ENCODE results near the gene MRPL55. TPM values are rescaled to one million over a fixed set of nuclear protein-coding genes. Genes with fewer than 3 reads are reported as not detected.

Gene MRPL55
- total RNA-seq, 1 experiment from 2014 or later, result 85.4 TPM

GRCh38 chr1:228096416-228097332 is 12.4 kb downstream of the MRPL55 start:
- intact Hi-C loops (cut with micrococcal nuclease), result no loop called here
- peaks cover 43% of the 10 kb centered on the region for H3K4me1 Mint-ChIP-seq (ENCODE audit: insufficient read depth, unreplicated experiment)
- H3K27me3 Mint-ChIP-seq (ENCODE audit: insufficient read depth, unreplicated experiment), result no peaks in the 10 kb centered on the region
- BruUV-seq (replicated peaks), result no TSS peak
- POLR2A ChIA-PET, result interaction anchor here (0.6 to 5.6 kb wide), 4 partner anchors 8 to 873 kb away, joined by 3 to 56 read pairs (median 4); no protein-coding TSS in a partner anchor
- no peak overlapping the region for H3K27ac Mint-ChIP-seq (ENCODE audit: low read depth, unreplicated experiment)
- CTCF ChIA-PET, result interaction anchor here (0.7 to 1.4 kb wide), 2 partner anchors 13 to 656 kb away, joined by 3 to 5 read pairs; no protein-coding TSS in a partner anchor
- no peak overlapping the region for H3K4me3 Mint-ChIP-seq (ENCODE audit: unreplicated experiment)
- no peak for TF ChIP-seq CTCF (IDR thresholded peaks at IDR 0.05; ENCODE audit: unreplicated experiment)
- DNase-seq (ENCODE audit: unreplicated experiment), result no peak
- H3K9me3 Mint-ChIP-seq (ENCODE audit: unreplicated experiment), result peaks cover 18% of the 10 kb centered on the region
- H3K36me3 Mint-ChIP-seq (ENCODE audit: insufficient read depth, unreplicated experiment), result peaks cover 96% of the 10 kb centered on the region

- Mint-ChIP-seq H3K9me3 (ENCODE audit: unreplicated experiment) (peaks cover 18% of the 10 kb centered on the region), H3K4me3 (ENCODE audit: unreplicated experiment) (no peak overlapping the region), H3K36me3 (ENCODE audit: insufficient read depth, unreplicated experiment) (peaks cover 96% of the 10 kb centered on the region), H3K4me1 (ENCODE audit: insufficient read depth, unreplicated experiment) (peaks cover 43% of the 10 kb centered on the region), H3K27me3 (ENCODE audit: insufficient read depth, unreplicated experiment) (no peaks in the 10 kb centered on the region), H3K27ac (ENCODE audit: low read depth, unreplicated experiment) (no peak overlapping the region)
- intact Hi-C loops (cut with micrococcal nuclease), result no loop called here
- no peak for TF ChIP-seq CTCF (IDR thresholded peaks at IDR 0.05; ENCODE audit: unreplicated experiment)
- CTCF ChIA-PET, result interaction anchor here (1.3 kb wide), 1 partner anchor 97 kb away, joined by 6 read pairs; no protein-coding TSS in a partner anchor
- no TSS peak for BruUV-seq (replicated peaks)
- DNase-seq (ENCODE audit: unreplicated experiment), result no peak
- POLR2A ChIA-PET, result interaction anchor here (5.9 kb wide), 1 partner anchor 13 kb away, joined by 41 read pairs; the partner anchor contains the start of gene ARF1
These were observed 13.2 kb downstream of the MRPL55 start for GRCh38 chr1:228095938-228096337.

GRCh38 chr1:228095161-228095560 is 13.9 kb downstream of the MRPL55 start:
- CTCF ChIA-PET, result interaction anchor here (0.8 to 1.3 kb wide), 2 partner anchors 71 to 96 kb away, joined by 3 to 6 read pairs; partner anchors contain the start of gene IBA57
- POLR2A ChIA-PET, result interaction anchor here (0.5 to 5.9 kb wide), 5 partner anchors 9 to 1758 kb away, joined by 3 to 41 read pairs (median 4); partner anchors contain the start of gene ARF1
- H3K27ac Mint-ChIP-seq (ENCODE audit: low read depth, unreplicated experiment), result no peak overlapping the region
- BruUV-seq (replicated peaks), result no TSS peak
- H3K4me3 Mint-ChIP-seq (ENCODE audit: unreplicated experiment), result no peak overlapping the region
- no peak for DNase-seq (ENCODE audit: unreplicated experiment)
- H3K36me3 Mint-ChIP-seq (ENCODE audit: insufficient read depth, unreplicated experiment), result peaks cover 96% of the 10 kb centered on the region
- no peak for TF ChIP-seq CTCF (IDR thresholded peaks at IDR 0.05; ENCODE audit: unreplicated experiment)
- peaks cover 50% of the 10 kb centered on the region for H3K4me1 Mint-ChIP-seq (ENCODE audit: insufficient read depth, unreplicated experiment)
- peaks cover 18% of the 10 kb centered on the region for H3K9me3 Mint-ChIP-seq (ENCODE audit: unreplicated experiment)
- intact Hi-C loops (cut with micrococcal nuclease), result no loop called here
- no peaks in the 10 kb centered on the region for H3K27me3 Mint-ChIP-seq (ENCODE audit: insufficient read depth, unreplicated experiment)

GRCh38 chr1:228094432-228095016 is 14.6 kb downstream of the MRPL55 start:
- ChIA-PET CTCF (interaction anchor here (0.8 to 1.3 kb wide), 2 partner anchors 71 to 95 kb away, joined by 3 to 6 read pairs; partner anchors contain the start of gene IBA57), POLR2A (interaction anchor here (0.6 to 5.9 kb wide), 4 partner anchors 8 to 1758 kb away, joined by 3 to 41 read pairs (median 4); partner anchors contain the start of gene ARF1)
- peaks cover 18% of the 10 kb centered on the region for H3K9me3 Mint-ChIP-seq (ENCODE audit: unreplicated experiment)
- intact Hi-C loops (cut with micrococcal nuclease), result no loop called here
- no peak for DNase-seq (ENCODE audit: unreplicated experiment)
- no peak for TF ChIP-seq CTCF (IDR thresholded peaks at IDR 0.05; ENCODE audit: unreplicated experiment)
- H3K4me1 Mint-ChIP-seq (ENCODE audit: insufficient read depth, unreplicated experiment), result peaks cover 54% of the 10 kb centered on the region
- BruUV-seq (replicated peaks), result no TSS peak
- no peaks in the 10 kb centered on the region for H3K27me3 Mint-ChIP-seq (ENCODE audit: insufficient read depth, unreplicated experiment)
- H3K27ac Mint-ChIP-seq (ENCODE audit: low read depth, unreplicated experiment), result no peak overlapping the region
- H3K36me3 Mint-ChIP-seq (ENCODE audit: insufficient read depth, unreplicated experiment), result peaks cover 92% of the 10 kb centered on the region
- H3K4me3 Mint-ChIP-seq (ENCODE audit: unreplicated experiment), result no peak overlapping the region

Measured in MCF 10A (cell line).